HG02588 (cell line): ENCODE results near the gene CARHSP1.
"Not testable (repeated sequence)": the region's sequence is repeated elsewhere in the genome, so short reads cannot be mapped to it uniquely, and the experiment has no call there.

Experiments used
- ATAC-seq: cut with Tn5 transposase; IDR thresholded peaks from one replicate; pipeline ENCODE4 v1.9.1; 2021; ENCODE audit warnings: mild to moderate bottlenecking, moderate library complexity; ENCODE audit not compliant: unreplicated experiment

The CARHSP1 gene

GRCh38 chr16:8873866-8874195 lies 5.0 kb upstream of the CARHSP1 start:
- ATAC-seq, result not testable (repeated sequence)

GRCh38 chr16:8872967-8873865 lies 4.4 kb upstream of the CARHSP1 start:
- ATAC-seq, result no peak

- no peak for ATAC-seq
Measured at GRCh38 chr16:8872071-8872470, 3.3 kb upstream of the CARHSP1 start.

- not testable (repeated sequence) for ATAC-seq
Measured at GRCh38 chr16:8869988-8870241, 1.1 kb upstream of the CARHSP1 start.

- no peak for ATAC-seq
Measured at GRCh38 chr16:8869212-8869987, 594 bp upstream of the CARHSP1 start.

- ATAC-seq, result peak; percentile 0
Measured at GRCh38 chr16:8867932-8868415, 832 bp downstream of the CARHSP1 start.

- ATAC-seq, result no peak
Measured at GRCh38 chr16:8867216-8867931, 1.4 kb downstream of the CARHSP1 start.

GRCh38 chr16:8866884-8867215 lies 2.0 kb downstream of the CARHSP1 start:
- no peak for ATAC-seq

- ATAC-seq, result no peak
Measured at GRCh38 chr16:8866118-8866883, 2.5 kb downstream of the CARHSP1 start.

GRCh38 chr16:8865145-8865882 lies 3.5 kb downstream of the CARHSP1 start:
- ATAC-seq, result no peak

GRCh38 chr16:8864480-8865110 lies 4.2 kb downstream of the CARHSP1 start:
- no peak for ATAC-seq

- ATAC-seq, result no peak
Measured at GRCh38 chr16:8863594-8864424, 5.0 kb downstream of the CARHSP1 start.

- ATAC-seq, result no peak
Measured at GRCh38 chr16:8862309-8863130, 6.3 kb downstream of the CARHSP1 start.

- no peak for ATAC-seq
Measured at GRCh38 chr16:8861563-8862308, 7.1 kb downstream of the CARHSP1 start.

GRCh38 chr16:8859913-8860881 lies 8.6 kb downstream of the CARHSP1 start:
- no peak for ATAC-seq
